Measurements from ENCODE around the gene CCDC194.

Gene CCDC194

DNA sequence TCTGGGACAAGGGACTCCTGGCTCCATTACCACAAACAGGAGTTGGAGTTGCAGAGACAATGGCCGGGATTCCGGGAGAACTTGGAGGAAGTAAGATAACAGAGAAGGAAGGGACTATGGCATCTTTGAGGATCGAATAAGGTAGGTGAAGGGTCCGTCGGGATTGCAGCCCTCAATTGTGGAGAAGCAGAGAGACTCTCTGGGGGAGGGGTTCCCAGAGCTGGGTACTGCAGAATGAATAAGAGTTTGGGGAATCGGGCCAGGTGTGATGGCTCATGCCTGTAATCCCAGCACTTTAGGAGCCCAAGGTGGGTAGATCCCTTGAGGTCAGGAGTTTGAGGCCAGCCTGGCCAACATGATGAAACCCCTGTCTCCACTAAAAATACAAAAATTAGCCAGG, 7.6 kb upstream of the CCDC194 start:
- H3K4me2 ChIP-seq (ENCODE audit: low read length), result no peak overlapping the region
- H2AK5ac ChIP-seq (ENCODE audit: low read length), result no peak overlapping the region
- H4K12ac ChIP-seq (ENCODE audit: low read depth, low read length), result no peak overlapping the region
- no peak overlapping the region for H3K14ac ChIP-seq (ENCODE audit: low read length)
- H3K79me1 ChIP-seq (ENCODE audit: low read length), result no peaks in the 10 kb centered on the region
- no peak overlapping the region for H2BK12ac ChIP-seq (ENCODE audit: low read length)
- no peak overlapping the region for H3K9ac ChIP-seq (ENCODE audit: low read length)
- H4K8ac ChIP-seq (ENCODE audit: low read depth, low read length), result no peak overlapping the region
- no peaks in the 10 kb centered on the region for H3K79me2 ChIP-seq (ENCODE audit: control insufficient read depth, insufficient read depth, low read length, poor library complexity)
- no peak overlapping the region for H2AFZ ChIP-seq (ENCODE audit: insufficient read depth, low read length, poor library complexity)
- no CpG with 5 or more reads among the region's 6 CpGs for WGBS (ENCODE audit: extremely low coverage, insufficient coverage, insufficient read length)
- H3K4ac ChIP-seq (ENCODE audit: low read depth, low read length), result no peak overlapping the region
- no peak overlapping the region for H4K91ac ChIP-seq (ENCODE audit: low read depth, low read length)
- H3K4me3 ChIP-seq (ENCODE audit: low read depth, low read length), result no peak overlapping the region
- H3K9me3 ChIP-seq (ENCODE audit: insufficient read depth, low read depth, low read length), result peaks cover 3% of the 10 kb centered on the region
- H2BK5ac ChIP-seq (ENCODE audit: low read depth, low read length, poor library complexity), result no peak overlapping the region
- H3K4me1 ChIP-seq (ENCODE audit: control insufficient read depth in 1 of 2, insufficient read depth in 2 of 2, low read length in 2 of 2), result peaks cover 7 to 10% of the 10 kb centered on the region in 2 experiments
- H3K36me3 ChIP-seq (ENCODE audit: control insufficient read depth in 1 of 2, insufficient read depth in 2 of 2, low read length in 2 of 2), result no peaks in the 10 kb centered on the region
- no peak for DNase-seq
- no peaks in the 10 kb centered on the region for H3K27me3 ChIP-seq (ENCODE audit: insufficient read depth, low read length)
- H2BK120ac ChIP-seq (ENCODE audit: insufficient read depth, low read length, poor library complexity), result no peak overlapping the region
- no peak overlapping the region for H3K18ac ChIP-seq (ENCODE audit: low read length)
- no peak overlapping the region for H3K23ac ChIP-seq (ENCODE audit: low read length)
- H3K27ac ChIP-seq (ENCODE audit: low read depth, low read length), result no peak overlapping the region

DNA sequence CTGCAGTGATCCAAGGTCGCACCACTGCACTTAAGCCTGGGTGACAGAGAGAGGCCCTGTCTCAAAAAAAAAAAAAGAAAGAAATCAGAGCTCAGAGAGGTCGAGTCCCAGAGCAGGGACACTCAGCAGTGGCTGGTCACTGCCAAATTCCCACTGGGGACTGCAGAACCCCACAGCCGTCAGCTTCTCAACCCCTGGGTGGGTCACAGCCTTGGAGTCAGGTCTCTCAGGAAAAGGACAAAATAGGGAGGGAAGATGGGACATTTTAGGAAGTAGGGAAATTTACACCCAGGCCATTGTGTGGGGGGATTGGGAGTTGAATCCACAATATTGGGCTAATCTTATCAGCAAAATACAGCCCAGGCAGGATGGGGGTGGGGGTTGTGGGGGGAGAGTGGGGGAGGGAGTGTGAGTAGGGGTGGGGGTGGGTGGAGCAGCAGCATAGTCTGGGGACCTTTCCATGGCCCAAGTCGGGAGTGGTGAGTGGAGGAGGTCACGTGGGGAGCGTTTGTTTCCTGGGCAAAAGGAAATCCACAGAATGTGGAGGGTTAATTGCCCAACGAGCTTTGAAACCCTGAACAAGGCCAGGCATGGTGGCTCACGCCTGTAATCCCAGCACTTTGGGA, 5.0 kb upstream of the CCDC194 start:
- Histone ChIP-seq H3K4me1 (ENCODE audit: control insufficient read depth in 1 of 2, insufficient read depth in 2 of 2, low read length in 2 of 2) (no peaks in the 10 kb centered on the region), H2BK5ac (ENCODE audit: low read depth, low read length, poor library complexity) (no peak overlapping the region), H3K9me3 (ENCODE audit: insufficient read depth, low read depth, low read length) (peaks cover 3% of the 10 kb centered on the region), H3K4me3 (ENCODE audit: low read depth, low read length) (no peak overlapping the region), H3K79me1 (ENCODE audit: low read length) (no peaks in the 10 kb centered on the region), H3K36me3 (ENCODE audit: control insufficient read depth in 1 of 2, insufficient read depth in 2 of 2, low read length in 2 of 2) (no peaks in the 10 kb centered on the region), H2AFZ (ENCODE audit: insufficient read depth, low read length, poor library complexity) (no peak overlapping the region), H3K4me2 (ENCODE audit: low read length) (no peak overlapping the region), H4K8ac (ENCODE audit: low read depth, low read length) (no peak overlapping the region), H3K18ac (ENCODE audit: low read length) (no peak overlapping the region), H3K27ac (ENCODE audit: low read depth, low read length) (no peak overlapping the region), H4K12ac (ENCODE audit: low read depth, low read length) (no peak overlapping the region), H3K14ac (ENCODE audit: low read length) (no peak overlapping the region), H3K9ac (ENCODE audit: low read length) (no peak overlapping the region), H3K23ac (ENCODE audit: low read length) (no peak overlapping the region), H2AK5ac (ENCODE audit: low read length) (no peak overlapping the region), H3K4ac (ENCODE audit: low read depth, low read length) (no peak overlapping the region), H4K91ac (ENCODE audit: low read depth, low read length) (no peak overlapping the region), H2BK12ac (ENCODE audit: low read length) (no peak overlapping the region), H3K27me3 (ENCODE audit: insufficient read depth, low read length) (no peaks in the 10 kb centered on the region), H3K79me2 (ENCODE audit: control insufficient read depth, insufficient read depth, low read length, poor library complexity) (no peaks in the 10 kb centered on the region), H2BK120ac (ENCODE audit: insufficient read depth, low read length, poor library complexity) (no peak overlapping the region)
- DNase-seq, result no peak
- WGBS (ENCODE audit: extremely low coverage, insufficient coverage, insufficient read length), result no CpG with 5 or more reads among the region's 8 CpGs

DNA sequence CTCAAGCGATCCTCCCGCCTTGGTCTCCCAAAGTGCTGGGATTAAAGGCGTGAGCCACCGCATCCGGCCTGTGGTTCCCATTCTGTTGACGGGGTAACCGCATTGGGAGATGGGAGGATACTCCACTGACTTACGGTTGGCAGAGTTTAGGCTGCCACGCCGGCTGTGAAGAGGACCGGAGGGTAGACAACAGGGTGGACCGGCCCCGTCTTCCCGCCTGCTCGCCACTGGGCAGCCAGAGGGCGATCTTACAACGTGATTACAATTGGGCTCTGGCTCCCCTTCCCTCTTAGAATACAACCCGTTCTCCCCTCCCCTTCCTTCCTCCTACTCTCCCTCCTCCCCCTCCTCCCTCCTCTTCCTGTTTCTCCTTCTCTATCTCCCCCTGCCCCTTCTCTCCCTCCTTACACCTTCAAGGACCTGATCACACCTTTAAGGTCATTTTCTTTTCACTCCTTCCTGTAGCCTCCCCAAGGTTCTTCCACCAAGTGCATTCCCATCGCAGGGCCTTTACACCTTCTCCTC, 957 bp upstream of the CCDC194 start:
- Histone ChIP-seq H3K79me1 (ENCODE audit: low read length) (no peaks in the 10 kb centered on the region), H3K4ac (ENCODE audit: low read depth, low read length) (no peak overlapping the region), H4K12ac (ENCODE audit: low read depth, low read length) (no peak overlapping the region), H2BK5ac (ENCODE audit: low read depth, low read length, poor library complexity) (no peak overlapping the region), H4K8ac (ENCODE audit: low read depth, low read length) (peak overlapping the region; percentile 20), H3K9me3 (ENCODE audit: insufficient read depth, low read depth, low read length) (no peaks in the 10 kb centered on the region), H3K14ac (ENCODE audit: low read length) (no peak overlapping the region), H3K4me3 (ENCODE audit: low read depth, low read length) (no peak overlapping the region), H3K27ac (ENCODE audit: low read depth, low read length) (no peak overlapping the region), H2AK5ac (ENCODE audit: low read length) (no peak overlapping the region), H3K36me3 (ENCODE audit: control insufficient read depth in 1 of 2, insufficient read depth in 2 of 2, low read length in 2 of 2) (no peaks in the 10 kb centered on the region), H3K18ac (ENCODE audit: low read length) (no peak overlapping the region), H3K4me1 (ENCODE audit: control insufficient read depth in 1 of 2, insufficient read depth in 2 of 2, low read length in 2 of 2) (peaks cover 6 to 10% of the 10 kb centered on the region in 2 experiments), H4K91ac (ENCODE audit: low read depth, low read length) (peak overlapping the region; percentile 25), H3K9ac (ENCODE audit: low read length) (no peak overlapping the region), H3K27me3 (ENCODE audit: insufficient read depth, low read length) (peaks cover 4% of the 10 kb centered on the region), H3K79me2 (ENCODE audit: control insufficient read depth, insufficient read depth, low read length, poor library complexity) (no peaks in the 10 kb centered on the region), H3K4me2 (ENCODE audit: low read length) (no peak overlapping the region), H2BK12ac (ENCODE audit: low read length) (no peak overlapping the region), H2BK120ac (ENCODE audit: insufficient read depth, low read length, poor library complexity) (no peak overlapping the region), H3K23ac (ENCODE audit: low read length) (no peak overlapping the region), H2AFZ (ENCODE audit: insufficient read depth, low read length, poor library complexity) (peak overlapping the region; percentile 6)
- peak; percentile 51 to 81 for DNase-seq
- no CpG with 5 or more reads among the region's 19 CpGs for WGBS (ENCODE audit: extremely low coverage, insufficient coverage, insufficient read length)

DNA sequence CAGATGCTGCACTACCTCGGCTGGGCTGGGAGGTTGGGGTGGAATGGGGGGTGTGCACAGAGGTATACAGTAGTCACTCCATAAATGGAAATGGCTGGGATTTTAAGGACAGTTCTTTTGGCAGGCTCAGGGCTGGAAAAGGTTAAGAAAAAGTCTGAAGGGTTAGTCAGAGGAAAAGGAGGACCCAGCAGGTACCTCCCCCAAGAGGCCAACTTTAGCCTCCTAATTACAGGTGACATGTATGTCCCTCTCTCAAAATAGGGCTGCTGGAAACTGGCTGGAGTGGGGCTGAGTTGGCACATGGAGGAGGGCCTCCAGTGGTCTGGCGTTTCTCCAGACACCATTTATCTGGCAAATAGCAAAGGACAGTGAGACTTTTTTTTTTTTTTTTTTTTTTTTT, 994 bp downstream of the CCDC194 start:
- Histone ChIP-seq H3K9ac (ENCODE audit: low read length) (no peak overlapping the region), H2AK5ac (ENCODE audit: low read length) (no peak overlapping the region), H2BK120ac (ENCODE audit: insufficient read depth, low read length, poor library complexity) (no peak overlapping the region), H3K4me1 (ENCODE audit: control insufficient read depth in 1 of 2, insufficient read depth in 2 of 2, low read length in 2 of 2) (peaks cover 6 to 10% of the 10 kb centered on the region in 2 experiments), H3K4me2 (ENCODE audit: low read length) (no peak overlapping the region), H3K14ac (ENCODE audit: low read length) (no peak overlapping the region), H3K18ac (ENCODE audit: low read length) (no peak overlapping the region), H2AFZ (ENCODE audit: insufficient read depth, low read length, poor library complexity) (no peak overlapping the region), H3K23ac (ENCODE audit: low read length) (no peak overlapping the region), H4K12ac (ENCODE audit: low read depth, low read length) (no peak overlapping the region), H3K79me2 (ENCODE audit: control insufficient read depth, insufficient read depth, low read length, poor library complexity) (no peaks in the 10 kb centered on the region), H3K27ac (ENCODE audit: low read depth, low read length) (no peak overlapping the region), H2BK5ac (ENCODE audit: low read depth, low read length, poor library complexity) (no peak overlapping the region), H3K27me3 (ENCODE audit: insufficient read depth, low read length) (peaks cover 6% of the 10 kb centered on the region), H4K8ac (ENCODE audit: low read depth, low read length) (no peak overlapping the region), H4K91ac (ENCODE audit: low read depth, low read length) (no peak overlapping the region), H3K9me3 (ENCODE audit: insufficient read depth, low read depth, low read length) (no peaks in the 10 kb centered on the region), H3K79me1 (ENCODE audit: low read length) (no peaks in the 10 kb centered on the region), H3K4me3 (ENCODE audit: low read depth, low read length) (no peak overlapping the region), H3K4ac (ENCODE audit: low read depth, low read length) (no peak overlapping the region), H2BK12ac (ENCODE audit: low read length) (no peak overlapping the region), H3K36me3 (ENCODE audit: control insufficient read depth in 1 of 2, insufficient read depth in 2 of 2, low read length in 2 of 2) (no peaks in the 10 kb centered on the region)
- no peak for DNase-seq
- no CpG with 5 or more reads among the region's 2 CpGs for WGBS (ENCODE audit: extremely low coverage, insufficient coverage, insufficient read length)

All from trophoblast cell (in vitro differentiated cells and primary cell).